K562 (cell line): ENCODE data around the gene EPO. TPM values are rescaled to one million over a fixed set of nuclear protein-coding genes. Genes with fewer than 3 reads are reported as not detected.

Experiments used
- PHF20 ChIP-seq: fragments of 450-650 bp; IDR thresholded peaks from 2 replicates; pipeline ENCODE4 v1.6.1; 2018; ENCODE audit not compliant: partially characterized antibody
- POLR3A ChIP-seq: IDR thresholded peaks from 2 replicates; pipeline ENCODE4 v1.6.1; 2011; ENCODE audit warnings: borderline replicate concordance, mild to moderate bottlenecking, moderate library complexity; ENCODE audit not compliant: insufficient read length, insufficient read depth; ENCODE audit errors: extremely low read depth
- SRSF7 ChIP-seq: fragments of 200-400 bp; formaldehyde crosslinking; optimal IDR thresholded peaks from 2 replicates; pipeline ENCODE3; 2017; ENCODE audit warnings: mild to moderate bottlenecking, low read depth, low read length
- USF1 ChIP-seq: sonication (generic); formaldehyde crosslinking; IDR thresholded peaks from 2 replicates; pipeline ENCODE4 v1.9.0; 2022; ENCODE audit warnings: mild to moderate bottlenecking, missing genetic modification reagents
- ZBTB17 ChIP-seq: fragments of 450-650 bp; formaldehyde crosslinking; IDR thresholded peaks from 2 replicates; pipeline ENCODE4 v1.4.0; 2020; ENCODE audit warnings: mild to moderate bottlenecking
- ZNF280B ChIP-seq: fragments of 250-450 bp; sonication (Bioruptor Pico); IDR thresholded peaks from 2 replicates; pipeline ENCODE4 v1.5.1; 2021; ENCODE audit warnings: mild to moderate bottlenecking
- ZNF395 ChIP-seq: fragments of 200-800 bp; sonication (Bioruptor generic); IDR thresholded peaks from 2 replicates; pipeline ENCODE4 v1.6.1; 2017; ENCODE audit warnings: missing genetic modification characterization, missing compliant biosample characterization
- polyA plus RNA-seq, 8 experiments: library from polyadenylated mRNA; depleted of rRNA in 4 of 8; stranded (reverse) in 5 of 8; unstranded in 3 of 8; fragments of >200 nt; fragmentation: Nextera tagmentation in 2 of 8; fragmentation: Illumina TruSeq in 1 of 8; extraction: Ambion mirVana in 2 of 8; extraction: Trizol in 1 of 8; gene quantifications; 2 replicates each; pipeline versions ENCODE4 v1.2.1 to v1.2.3, GENCODE V29; 2011 to 2014; ENCODE audit warnings: inconsistent platforms in 1 of 8, missing spikeins in 1 of 8
- total RNA-seq, 7 experiments: library from RNA; depleted of rRNA in 6 of 7; stranded (reverse); fragments of >200 nt in 6 of 7; fragmentation: Illumina TruSeq in 2 of 7; extraction: Trizol in 2 of 7; gene quantifications; 2 replicates each; pipeline versions ENCODE4 v1.2.1 to v1.2.3, GENCODE V29; 2011 to 2021; ENCODE audit warnings: low replicate concordance in 1 of 7

The EPO gene
- total and polyA plus RNA-seq, 9 of the 15 experiments (the other 6 are each of a cell fraction or from before 2014, with no cell fraction given): 0.06 to 0.41 (median 0.07) TPM; not detected in 6

- TF ChIP-seq ZNF280B (CRISPR knock-in tag) (no peak), SRSF7 (no peak), ZBTB17 (CRISPR knock-in tag) (no peak), PHF20 (no peak), ZNF395 (CRISPR knock-in tag) (no peak), USF1 (no peak), POLR3A (no peak)
- TF ChIP-seq, all 486 proteins: peak for 0
These were observed 6.9 kb downstream of the EPO start (continued) for GRCh38 chr7:100726996-100727761.
